Measurements from ENCODE around the gene SGO2.

GRCh38 chr2:200627110-200627770, 101.2 kb downstream of the SGO2 start:
- TF ChIP-seq CTCF (IDR thresholded peaks at IDR 0.05), result no peak
- no peak for TF ChIP-seq POLR2AphosphoS5 (IDR thresholded peaks at IDR 0.05; ENCODE audit: insufficient read depth in 1 of 2, low read depth in 1 of 2)
- TF ChIP-seq POLR2A (IDR thresholded peaks at IDR 0.05), result no peak
